Liver (tissue), 9 donors: ENCODE results near the gene RXYLT1. TPM values are rescaled to one million over a fixed set of nuclear protein-coding genes. Genes with fewer than 3 reads are reported as not detected.

Experiments used
- DNase-seq: peaks from one replicate; pipeline ENCODE4 v3.0.0-alpha.2; 2017; ENCODE audit warnings: low spot score
- H3K27ac ChIP-seq, 2 donors: one replicate each; pipeline ENCODE4 v1.7.0; 2013; ENCODE audit warnings: inconsistent platforms in 2 of 2, low read length in 2 of 2, control low read depth in 1 of 2, low read depth in 1 of 2, mild to moderate bottlenecking in 1 of 2
- H3K27me3 ChIP-seq, 4 donors: one replicate each; pipeline versions ENCODE4 v1.6.1 to v1.7.0; 2013; ENCODE audit warnings: low read length in 3 of 4, inconsistent platforms in 1 of 4, mild to moderate bottlenecking in 1 of 4, moderate library complexity in 1 of 4; ENCODE audit not compliant: control insufficient read depth in 4 of 4, insufficient read depth in 4 of 4
- H3K36me3 ChIP-seq, 4 donors: one replicate each; pipeline versions ENCODE4 v1.6.1 to v1.7.0; 2013; ENCODE audit warnings: low read length in 3 of 4, mild to moderate bottlenecking in 3 of 4, low read depth in 1 of 4, moderate library complexity in 1 of 4; ENCODE audit not compliant: control insufficient read depth in 4 of 4, insufficient read depth in 3 of 4
- H3K4me1 ChIP-seq, 4 donors: one replicate each; pipeline versions ENCODE4 v1.6.1 to v1.7.0; 2013; ENCODE audit warnings: low read length in 3 of 4, mild to moderate bottlenecking in 3 of 4, moderate library complexity in 1 of 4; ENCODE audit not compliant: control insufficient read depth in 4 of 4, insufficient read depth in 4 of 4
- H3K4me3 ChIP-seq, 3 donors: one replicate each; pipeline versions ENCODE4 v1.6.1 to v1.7.0; 2013; ENCODE audit warnings: low read length in 3 of 3, control low read depth in 1 of 3, low read depth in 1 of 3, mild to moderate bottlenecking in 1 of 3
- H3K9ac ChIP-seq, 2 donors: one replicate each; pipeline ENCODE4 v1.7.0; 2013; ENCODE audit warnings: low read length in 2 of 2, mild to moderate bottlenecking in 2 of 2, moderate library complexity in 2 of 2, control low read depth in 1 of 2, low read depth in 1 of 2
- H3K9me3 ChIP-seq, 4 donors: one replicate each; pipeline versions ENCODE4 v1.6.1 to v1.7.0; 2013; ENCODE audit warnings: low read length in 3 of 4; ENCODE audit not compliant: control insufficient read depth in 4 of 4
- EGR1 ChIP-seq, 2 donors: IDR thresholded peaks; 2 replicates each; pipeline ENCODE4 v1.6.1; 2016 to 2018; ENCODE audit warnings: antibody characterized with exemption in 2 of 2, low read depth in 2 of 2
- FOXA1 ChIP-seq: IDR thresholded peaks from 2 replicates; pipeline ENCODE4 v1.6.1; 2016; ENCODE audit warnings: antibody characterized with exemption
- FOXA2 ChIP-seq: IDR thresholded peaks from 2 replicates; pipeline ENCODE4 v1.6.1; 2016; ENCODE audit warnings: antibody characterized with exemption
- GABPA ChIP-seq, 2 donors: IDR thresholded peaks in 1 of 2; conservative IDR thresholded peaks in 1 of 2; 2 replicates each; pipeline ENCODE4 v1.6.1; 2016; ENCODE audit warnings: antibody characterized with exemption in 2 of 2, mild to moderate bottlenecking in 1 of 2, moderate library complexity in 1 of 2
- HNF4A ChIP-seq, 2 donors: conservative IDR thresholded peaks; 2 replicates each; pipeline ENCODE4 v1.6.1; 2016; ENCODE audit warnings: antibody characterized with exemption in 2 of 2, mild to moderate bottlenecking in 2 of 2
- HNF4G ChIP-seq: IDR thresholded peaks from 2 replicates; pipeline ENCODE4 v1.6.1; 2016; ENCODE audit warnings: antibody characterized with exemption
- JUND ChIP-seq, 2 donors: IDR thresholded peaks; 2 replicates each; pipeline ENCODE4 v1.6.1; 2016; ENCODE audit warnings: antibody characterized with exemption in 2 of 2
- NR2F2 ChIP-seq: IDR thresholded peaks from 2 replicates; pipeline ENCODE4 v1.6.1; 2016; ENCODE audit warnings: antibody characterized with exemption
- RAD21 ChIP-seq, 2 donors: IDR thresholded peaks; 2 replicates each; pipeline ENCODE4 v1.6.1; 2016; ENCODE audit warnings: antibody characterized with exemption in 2 of 2, mild to moderate bottlenecking in 2 of 2
- RXRA ChIP-seq, 2 donors: IDR thresholded peaks; 2 replicates each; pipeline ENCODE4 v1.6.1; 2017 to 2018; ENCODE audit warnings: antibody characterized with exemption in 2 of 2, mild to moderate bottlenecking in 1 of 2
- SP1 ChIP-seq: IDR thresholded peaks from 2 replicates; pipeline ENCODE4 v1.6.1; 2018; ENCODE audit warnings: antibody characterized with exemption, mild to moderate bottlenecking
- TAF1 ChIP-seq: conservative IDR thresholded peaks from 2 replicates; pipeline ENCODE4 v1.6.1; 2016; ENCODE audit warnings: antibody characterized with exemption, mild to moderate bottlenecking
- YY1 ChIP-seq: IDR thresholded peaks from 2 replicates; pipeline ENCODE4 v1.6.1; 2016; ENCODE audit warnings: antibody characterized with exemption, mild to moderate bottlenecking
- WGBS: extraction: QIAGEN DNeasy Blood & Tissue Kit; methylation state at CpG from one replicate; pipeline ENCODE4 v1.1.7; 2013; 5-methylcytosine and 5-hydroxymethylcytosine counted together
- polyA plus RNA-seq, 2 donors: library from polyadenylated mRNA; stranded (reverse) in 1 of 2; unstranded in 1 of 2; fragments of 200-250 nt in 1 of 2; fragments of >200 nt in 1 of 2; fragmentation: Nextera tagmentation in 1 of 2; extraction: Ambion mirVana in 1 of 2; gene quantifications; one replicate each; pipeline versions ENCODE4 v1.2.1 to v1.2.3, GENCODE V29; 2013 to 2015
- total RNA-seq, 2 donors: library from RNA; depleted of rRNA; stranded (reverse); fragments of >200 nt; gene quantifications; one replicate each; pipeline ENCODE4 v1.2.3, GENCODE V29; 2014
- TF ChIP-seq, protein P1 (sequence below): fragments of 150-350 bp; IDR thresholded peaks from 2 replicates; pipeline ENCODE4 v1.5.1; 2017; ENCODE audit warnings: improper control_type of control experiment, low read depth, low read length; ENCODE audit not compliant: missing input control
- TF ChIP-seq, protein P2 (sequence below): IDR thresholded peaks from 2 replicates; pipeline ENCODE4 v1.6.1; 2016; ENCODE audit warnings: antibody characterized with exemption, mild to moderate bottlenecking
- TF ChIP-seq, protein P3 (sequence below): IDR thresholded peaks from 2 replicates; pipeline ENCODE4 v1.6.1; 2016; ENCODE audit warnings: antibody characterized with exemption
- TF ChIP-seq, protein P4 (sequence below): IDR thresholded peaks from 2 replicates; pipeline ENCODE4 v1.6.1; 2016; ENCODE audit warnings: antibody characterized with exemption
- TF ChIP-seq, protein P5 (sequence below): IDR thresholded peaks from 2 replicates; pipeline ENCODE4 v1.6.1; 2016; ENCODE audit warnings: antibody characterized with exemption
- donor health status: healthy.
- donor health status: healthy.
- donor health status: healthy.
- donor health status: healthy.
- donor health status: healthy.

Gene RXYLT1
- total and polyA plus RNA-seq, 4 donors = 6.0 to 12.2 (median 10.4) TPM

DNA sequence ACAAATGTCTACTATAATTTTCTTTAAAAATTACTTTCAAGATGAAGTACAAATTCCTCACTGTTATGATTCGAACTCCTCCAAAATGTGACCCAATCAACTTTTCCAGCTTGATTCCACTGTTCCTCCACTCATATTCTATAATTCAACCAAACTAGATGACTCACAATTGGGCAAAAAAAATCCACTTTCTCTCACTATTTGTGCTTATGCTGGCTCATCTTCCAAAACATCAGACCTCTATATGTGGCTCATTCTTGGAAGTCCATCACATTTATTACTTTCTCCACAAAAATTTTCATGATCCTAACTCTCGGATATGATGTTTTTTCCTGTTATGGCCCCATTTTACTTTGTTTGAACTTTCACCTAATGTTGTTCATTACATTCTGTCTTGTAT, 26.9 kb upstream of the RXYLT1 start:
- no peak overlapping the region for H3K4me3 ChIP-seq
- no peaks in the 10 kb centered on the region for H3K9me3 ChIP-seq
- H3K9ac ChIP-seq = no peak overlapping the region
- peaks cover 0 to 1% (median 0%) of the 10 kb centered on the region in 4 donors for H3K27me3 ChIP-seq
- 86% methylated on average over 2 of the region's 2 CpGs for WGBS
- DNase-seq = no peak
- H3K4me1 ChIP-seq = no peaks in the 10 kb centered on the region
- TF ChIP-seq, protein P1, sequence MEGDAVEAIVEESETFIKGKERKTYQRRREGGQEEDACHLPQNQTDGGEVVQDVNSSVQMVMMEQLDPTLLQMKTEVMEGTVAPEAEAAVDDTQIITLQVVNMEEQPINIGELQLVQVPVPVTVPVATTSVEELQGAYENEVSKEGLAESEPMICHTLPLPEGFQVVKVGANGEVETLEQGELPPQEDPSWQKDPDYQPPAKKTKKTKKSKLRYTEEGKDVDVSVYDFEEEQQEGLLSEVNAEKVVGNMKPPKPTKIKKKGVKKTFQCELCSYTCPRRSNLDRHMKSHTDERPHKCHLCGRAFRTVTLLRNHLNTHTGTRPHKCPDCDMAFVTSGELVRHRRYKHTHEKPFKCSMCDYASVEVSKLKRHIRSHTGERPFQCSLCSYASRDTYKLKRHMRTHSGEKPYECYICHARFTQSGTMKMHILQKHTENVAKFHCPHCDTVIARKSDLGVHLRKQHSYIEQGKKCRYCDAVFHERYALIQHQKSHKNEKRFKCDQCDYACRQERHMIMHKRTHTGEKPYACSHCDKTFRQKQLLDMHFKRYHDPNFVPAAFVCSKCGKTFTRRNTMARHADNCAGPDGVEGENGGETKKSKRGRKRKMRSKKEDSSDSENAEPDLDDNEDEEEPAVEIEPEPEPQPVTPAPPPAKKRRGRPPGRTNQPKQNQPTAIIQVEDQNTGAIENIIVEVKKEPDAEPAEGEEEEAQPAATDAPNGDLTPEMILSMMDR = no peak
- TF ChIP-seq, protein P2, sequence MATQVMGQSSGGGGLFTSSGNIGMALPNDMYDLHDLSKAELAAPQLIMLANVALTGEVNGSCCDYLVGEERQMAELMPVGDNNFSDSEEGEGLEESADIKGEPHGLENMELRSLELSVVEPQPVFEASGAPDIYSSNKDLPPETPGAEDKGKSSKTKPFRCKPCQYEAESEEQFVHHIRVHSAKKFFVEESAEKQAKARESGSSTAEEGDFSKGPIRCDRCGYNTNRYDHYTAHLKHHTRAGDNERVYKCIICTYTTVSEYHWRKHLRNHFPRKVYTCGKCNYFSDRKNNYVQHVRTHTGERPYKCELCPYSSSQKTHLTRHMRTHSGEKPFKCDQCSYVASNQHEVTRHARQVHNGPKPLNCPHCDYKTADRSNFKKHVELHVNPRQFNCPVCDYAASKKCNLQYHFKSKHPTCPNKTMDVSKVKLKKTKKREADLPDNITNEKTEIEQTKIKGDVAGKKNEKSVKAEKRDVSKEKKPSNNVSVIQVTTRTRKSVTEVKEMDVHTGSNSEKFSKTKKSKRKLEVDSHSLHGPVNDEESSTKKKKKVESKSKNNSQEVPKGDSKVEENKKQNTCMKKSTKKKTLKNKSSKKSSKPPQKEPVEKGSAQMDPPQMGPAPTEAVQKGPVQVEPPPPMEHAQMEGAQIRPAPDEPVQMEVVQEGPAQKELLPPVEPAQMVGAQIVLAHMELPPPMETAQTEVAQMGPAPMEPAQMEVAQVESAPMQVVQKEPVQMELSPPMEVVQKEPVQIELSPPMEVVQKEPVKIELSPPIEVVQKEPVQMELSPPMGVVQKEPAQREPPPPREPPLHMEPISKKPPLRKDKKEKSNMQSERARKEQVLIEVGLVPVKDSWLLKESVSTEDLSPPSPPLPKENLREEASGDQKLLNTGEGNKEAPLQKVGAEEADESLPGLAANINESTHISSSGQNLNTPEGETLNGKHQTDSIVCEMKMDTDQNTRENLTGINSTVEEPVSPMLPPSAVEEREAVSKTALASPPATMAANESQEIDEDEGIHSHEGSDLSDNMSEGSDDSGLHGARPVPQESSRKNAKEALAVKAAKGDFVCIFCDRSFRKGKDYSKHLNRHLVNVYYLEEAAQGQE = no peak
- TF ChIP-seq FOXA1 (no peak), HNF4A (conservative IDR thresholded peaks at IDR 0.05) (no peak), EGR1 (IDR thresholded peaks at IDR 0.05; ENCODE audit: low read depth in 2 of 2) (no peak), RAD21 (IDR thresholded peaks at IDR 0.05) (no peak), YY1 (no peak), HNF4G (no peak), RXRA (IDR thresholded peaks at IDR 0.05) (no peak), FOXA2 (no peak), GABPA (IDR thresholded peaks at IDR 0.05 in 1 of 2, conservative IDR thresholded peaks at IDR 0.05 in 1 of 2) (no peak)
- TF ChIP-seq, protein P3, sequence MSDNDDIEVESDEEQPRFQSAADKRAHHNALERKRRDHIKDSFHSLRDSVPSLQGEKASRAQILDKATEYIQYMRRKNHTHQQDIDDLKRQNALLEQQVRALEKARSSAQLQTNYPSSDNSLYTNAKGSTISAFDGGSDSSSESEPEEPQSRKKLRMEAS = no peak
- TF ChIP-seq, protein P4, sequence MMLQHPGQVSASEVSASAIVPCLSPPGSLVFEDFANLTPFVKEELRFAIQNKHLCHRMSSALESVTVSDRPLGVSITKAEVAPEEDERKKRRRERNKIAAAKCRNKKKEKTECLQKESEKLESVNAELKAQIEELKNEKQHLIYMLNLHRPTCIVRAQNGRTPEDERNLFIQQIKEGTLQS = no peak
- no peaks in the 10 kb centered on the region for H3K36me3 ChIP-seq
- H3K27ac ChIP-seq = no peak overlapping the region

DNA sequence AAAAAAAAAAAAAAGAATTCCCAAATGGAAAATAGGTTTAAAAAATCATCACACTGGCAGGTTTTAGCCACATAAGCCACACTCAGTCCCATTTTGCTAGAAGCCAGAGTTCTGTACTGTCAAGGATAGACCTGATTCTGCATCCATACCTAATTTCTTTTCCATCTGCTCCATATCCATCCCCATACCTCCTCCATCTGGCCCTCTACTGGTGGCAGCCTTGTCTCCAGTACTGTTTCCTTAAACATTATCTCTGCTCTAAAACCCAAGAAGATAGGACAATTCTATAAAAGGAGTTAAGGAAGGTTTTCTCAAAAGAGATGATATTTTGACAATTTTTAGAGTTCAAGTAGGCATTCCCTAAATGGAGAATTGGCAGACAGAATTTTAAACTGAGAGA, 26.0 kb upstream of the RXYLT1 start:
- DNase-seq = no peak
- Histone ChIP-seq H3K9ac (no peak overlapping the region), H3K4me3 (no peak overlapping the region), H3K36me3 (no peaks in the 10 kb centered on the region), H3K9me3 (no peaks in the 10 kb centered on the region), H3K4me1 (no peaks in the 10 kb centered on the region), H3K27me3 (peaks cover 0 to 4% (median 1%) of the 10 kb centered on the region in 4 donors), H3K27ac (no peak overlapping the region)
- no peak for TF ChIP-seq HNF4G
- no peak for TF ChIP-seq FOXA2
- no peak for TF ChIP-seq JUND (IDR thresholded peaks at IDR 0.05)
- no peak for TF ChIP-seq RXRA (IDR thresholded peaks at IDR 0.05)
- TF ChIP-seq RAD21 (IDR thresholded peaks at IDR 0.05) = no peak
- TF ChIP-seq SP1 = no peak
- no peak for TF ChIP-seq TAF1
- TF ChIP-seq, protein P5, sequence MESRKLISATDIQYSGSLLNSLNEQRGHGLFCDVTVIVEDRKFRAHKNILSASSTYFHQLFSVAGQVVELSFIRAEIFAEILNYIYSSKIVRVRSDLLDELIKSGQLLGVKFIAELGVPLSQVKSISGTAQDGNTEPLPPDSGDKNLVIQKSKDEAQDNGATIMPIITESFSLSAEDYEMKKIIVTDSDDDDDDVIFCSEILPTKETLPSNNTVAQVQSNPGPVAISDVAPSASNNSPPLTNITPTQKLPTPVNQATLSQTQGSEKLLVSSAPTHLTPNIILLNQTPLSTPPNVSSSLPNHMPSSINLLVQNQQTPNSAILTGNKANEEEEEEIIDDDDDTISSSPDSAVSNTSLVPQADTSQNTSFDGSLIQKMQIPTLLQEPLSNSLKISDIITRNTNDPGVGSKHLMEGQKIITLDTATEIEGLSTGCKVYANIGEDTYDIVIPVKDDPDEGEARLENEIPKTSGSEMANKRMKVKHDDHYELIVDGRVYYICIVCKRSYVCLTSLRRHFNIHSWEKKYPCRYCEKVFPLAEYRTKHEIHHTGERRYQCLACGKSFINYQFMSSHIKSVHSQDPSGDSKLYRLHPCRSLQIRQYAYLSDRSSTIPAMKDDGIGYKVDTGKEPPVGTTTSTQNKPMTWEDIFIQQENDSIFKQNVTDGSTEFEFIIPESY = no peak
- no peak for TF ChIP-seq YY1
- TF ChIP-seq GABPA (IDR thresholded peaks at IDR 0.05 in 1 of 2, conservative IDR thresholded peaks at IDR 0.05 in 1 of 2) = no peak
- TF ChIP-seq FOXA1 = no peak
- TF ChIP-seq, protein P4 = no peak
- no peak for TF ChIP-seq HNF4A (conservative IDR thresholded peaks at IDR 0.05)
- TF ChIP-seq, protein P1 = no peak
- TF ChIP-seq EGR1 (IDR thresholded peaks at IDR 0.05; ENCODE audit: low read depth in 2 of 2) = no peak
- TF ChIP-seq NR2F2 = no peak
